HepG2 (cell line): Measurements from ENCODE around the gene MINDY3.

Experiments
- BRCA1 ChIP-seq: sonication (generic); formaldehyde crosslinking; IDR thresholded peaks from 2 replicates; pipeline ENCODE4 v1.4.0; 2020; ENCODE audit warnings: missing genetic modification reagents
- HNRNPUL1 ChIP-seq: fragments of 200-400 bp; formaldehyde crosslinking; IDR thresholded peaks from 2 replicates; pipeline ENCODE4 v1.6.1; 2017; ENCODE audit warnings: low read depth, mild to moderate bottlenecking, low read length, moderate library complexity
- PHF21A ChIP-seq: sonication (generic); formaldehyde crosslinking; IDR thresholded peaks from 2 replicates; pipeline ENCODE4 v1.5.0; 2020; ENCODE audit warnings: mild to moderate bottlenecking, missing genetic modification reagents
- POLR2A ChIP-seq, 2 experiments: IDR thresholded peaks; 2 replicates each; pipeline ENCODE4 v1.6.1; 2011; ENCODE audit warnings: low read depth in 2 of 2, low read length in 2 of 2, mild to moderate bottlenecking in 1 of 2, moderate library complexity in 1 of 2; ENCODE audit not compliant: insufficient read depth in 1 of 2
- SRF ChIP-seq: IDR thresholded peaks from 2 replicates; pipeline ENCODE4 v1.6.1; 2011; ENCODE audit warnings: mild to moderate bottlenecking, low read depth, low read length, moderate library complexity
- ZNF274 ChIP-seq: sonication (generic); formaldehyde crosslinking; IDR thresholded peaks from 2 replicates; pipeline ENCODE4 v1.5.1; 2020; ENCODE audit warnings: mild to moderate bottlenecking, missing genetic modification reagents
- ZSCAN9 ChIP-seq: IDR thresholded peaks from 2 replicates; pipeline ENCODE4 v1.6.1; 2016; ENCODE audit warnings: borderline replicate concordance

- TF ChIP-seq POLR2A (IDR thresholded peaks at IDR 0.05; ENCODE audit: insufficient read depth in 1 of 2, low read depth in 2 of 2, low read length in 2 of 2) (no peak), HNRNPUL1 (no peak), SRF (no peak), PHF21A (CRISPR knock-in tag) (no peak), ZNF274 (CRISPR knock-in tag) (no peak), ZSCAN9 (CRISPR knock-in tag) (no peak), BRCA1 (no peak)
Measured at GRCh38 chr10:15795036-15795792, 65.1 kb downstream of the MINDY3 start.
